ENCODE measurements around the gene OMP. TPM values are rescaled to one million over a fixed set of nuclear protein-coding genes. Genes with fewer than 3 reads are reported as not detected.
A peak's percentile ranks its signal among the peaks of the same experiment; 100 is the strongest.

OMP gene
- total and polyA plus RNA-seq, 2 of the 13 experiments (the other 11 are each of a cell fraction or from before 2014, with no cell fraction given): not detected

GRCh38 chr11:77136784-77137420, 34.3 kb downstream of the OMP start (continued):
- 0 out of 2 replicates have a peak, but pooled peaks have one; percentile 12 for TF ChIP-seq DPF2 (CRISPR knock-in tag; IDR thresholded peaks at IDR 0.05; ENCODE audit: borderline replicate concordance, low read depth)
- TF ChIP-seq PREB (CRISPR knock-in tag; IDR thresholded peaks at IDR 0.05): no peak
- TF ChIP-seq ZNF441 (CRISPR knock-in tag; IDR thresholded peaks at IDR 0.05; ENCODE audit: borderline replicate concordance): 0 out of 2 replicates have a peak, but pooled peaks have one; percentile 27
- TF ChIP-seq MLLT10 (CRISPR knock-in tag; IDR thresholded peaks at IDR 0.05): no peak
- 0 out of 2 replicates have a peak, but pooled peaks have one; percentile 52 for TF ChIP-seq ZMAT3 (CRISPR knock-in tag; conservative IDR thresholded peaks at IDR 0.05)
- TF ChIP-seq PRDM15 (CRISPR knock-in tag; IDR thresholded peaks at IDR 0.05): no peak
- TF ChIP-seq PBX3 (CRISPR knock-in tag; IDR thresholded peaks at IDR 0.05; ENCODE audit: borderline replicate concordance): no peak
- TF ChIP-seq KLF16 (CRISPR knock-in tag; IDR thresholded peaks at IDR 0.05): no peak
- TF ChIP-seq ESRRA (CRISPR knock-in tag; IDR thresholded peaks at IDR 0.05; ENCODE audit: low read depth): peak; percentile 92
- TF ChIP-seq KDM3A (CRISPR knock-in tag; IDR thresholded peaks at IDR 0.05; ENCODE audit: low read depth): no peak
- TF ChIP-seq FUBP1 (CRISPR knock-in tag; IDR thresholded peaks at IDR 0.05; ENCODE audit: borderline replicate concordance): no peak
- peak; percentile 52 for TF ChIP-seq PAXIP1 (CRISPR knock-in tag; conservative IDR thresholded peaks at IDR 0.05)
- TF ChIP-seq PHF20 (CRISPR knock-in tag; IDR thresholded peaks at IDR 0.05): 0 out of 2 replicates have a peak, but pooled peaks have one; percentile 33
- peak; percentile 36; the same call in 1 of the 2 replicates for TF ChIP-seq SALL1 (CRISPR knock-in tag; IDR thresholded peaks at IDR 0.05)
- TF ChIP-seq ZNF121 (CRISPR knock-in tag; IDR thresholded peaks at IDR 0.05): no peak
- no peak for TF ChIP-seq NONO (IDR thresholded peaks at IDR 0.05)
- TF ChIP-seq NONO (CRISPR knock-in tag; conservative IDR thresholded peaks at IDR 0.05): no peak
- TF ChIP-seq MED1 (CRISPR knock-in tag; IDR thresholded peaks at IDR 0.05): peak; percentile 56; the same call in 1 of the 2 replicates

Measured in HepG2 (cell line).